ENCODE measurements around the gene MAU2. TPM values are rescaled to one million over a fixed set of nuclear protein-coding genes. Genes with fewer than 3 reads are reported as not detected.

Gene MAU2
- total and polyA plus RNA-seq, 2 of the 8 experiments (the other 6 are each of a cell fraction or from before 2014, with no cell fraction given), result 32.0 to 40.8 TPM

DNA sequence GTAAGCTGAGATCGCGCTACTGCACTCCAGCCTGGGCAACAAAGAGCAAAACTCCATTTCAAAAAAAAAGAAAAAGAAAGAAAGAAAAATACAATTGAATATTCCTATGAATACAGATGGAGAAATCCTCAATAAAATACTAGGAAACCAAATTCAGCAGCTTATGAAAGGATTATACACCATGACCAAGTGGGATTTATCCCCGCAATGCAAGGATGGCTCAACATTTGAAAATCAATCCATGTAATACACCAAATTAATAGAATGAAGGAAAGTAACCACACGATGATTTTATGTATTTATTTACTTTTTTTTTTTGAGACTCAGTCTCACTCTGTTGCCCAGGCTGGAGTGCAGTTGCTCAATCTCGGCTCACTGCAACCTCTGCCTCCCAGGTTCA lies 28.0 kb upstream of the MAU2 start (continued):
- TF ChIP-seq E2F6 (IDR thresholded peaks at IDR 0.05) (no peak), KDM5A (IDR thresholded peaks at IDR 0.05; ENCODE audit: low read length) (no peak), CBX5 (IDR thresholded peaks at IDR 0.05; ENCODE audit: low read depth, low read length) (no peak), RBBP5 (IDR thresholded peaks at IDR 0.05; ENCODE audit: borderline replicate concordance, low read depth, low read length) (no peak), EZH2 (IDR thresholded peaks at IDR 0.05; ENCODE audit: low read depth, low read length, severe bottlenecking) (no peak)
